ENCODE measurements around the gene GPR89A. TPM values are rescaled to one million over a fixed set of nuclear protein-coding genes. Genes with fewer than 3 reads are reported as not detected.

Gene GPR89A
- total RNA-seq, 1 donor from 2014 or later, result 17.7 TPM

DNA sequence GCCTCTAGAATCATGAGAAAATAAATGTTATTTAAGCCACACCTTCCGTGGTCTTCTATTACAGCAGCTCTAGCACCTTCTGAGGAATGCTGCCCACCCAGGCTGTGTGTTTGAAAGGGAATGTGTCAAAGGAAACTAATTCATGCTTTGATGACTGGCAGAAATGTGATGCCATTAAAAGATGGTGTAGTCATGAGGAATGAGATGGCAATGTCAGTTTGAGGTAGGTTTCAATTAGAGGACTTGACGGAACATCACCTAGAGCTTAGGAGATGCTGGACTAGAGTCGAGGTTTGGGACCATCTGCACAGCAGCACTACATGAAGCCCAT, 88.8 kb downstream of the GPR89A start:
- Histone ChIP-seq H3K36me3 (no peaks in the 10 kb centered on the region), H3K27ac (no peak overlapping the region), H3K4me3 (no peak overlapping the region), H3K9me3 (no peaks in the 10 kb centered on the region), H3K27me3 (no peaks in the 10 kb centered on the region), H3K4me1 (no peaks in the 10 kb centered on the region)
- ATAC-seq (no peak), DNase-seq (no peak)
- TF ChIP-seq, protein P1, sequence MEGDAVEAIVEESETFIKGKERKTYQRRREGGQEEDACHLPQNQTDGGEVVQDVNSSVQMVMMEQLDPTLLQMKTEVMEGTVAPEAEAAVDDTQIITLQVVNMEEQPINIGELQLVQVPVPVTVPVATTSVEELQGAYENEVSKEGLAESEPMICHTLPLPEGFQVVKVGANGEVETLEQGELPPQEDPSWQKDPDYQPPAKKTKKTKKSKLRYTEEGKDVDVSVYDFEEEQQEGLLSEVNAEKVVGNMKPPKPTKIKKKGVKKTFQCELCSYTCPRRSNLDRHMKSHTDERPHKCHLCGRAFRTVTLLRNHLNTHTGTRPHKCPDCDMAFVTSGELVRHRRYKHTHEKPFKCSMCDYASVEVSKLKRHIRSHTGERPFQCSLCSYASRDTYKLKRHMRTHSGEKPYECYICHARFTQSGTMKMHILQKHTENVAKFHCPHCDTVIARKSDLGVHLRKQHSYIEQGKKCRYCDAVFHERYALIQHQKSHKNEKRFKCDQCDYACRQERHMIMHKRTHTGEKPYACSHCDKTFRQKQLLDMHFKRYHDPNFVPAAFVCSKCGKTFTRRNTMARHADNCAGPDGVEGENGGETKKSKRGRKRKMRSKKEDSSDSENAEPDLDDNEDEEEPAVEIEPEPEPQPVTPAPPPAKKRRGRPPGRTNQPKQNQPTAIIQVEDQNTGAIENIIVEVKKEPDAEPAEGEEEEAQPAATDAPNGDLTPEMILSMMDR (IDR thresholded peaks at IDR 0.05), result no peak
- intact Hi-C loops (cut with DNase I), result no loop called here

DNA sequence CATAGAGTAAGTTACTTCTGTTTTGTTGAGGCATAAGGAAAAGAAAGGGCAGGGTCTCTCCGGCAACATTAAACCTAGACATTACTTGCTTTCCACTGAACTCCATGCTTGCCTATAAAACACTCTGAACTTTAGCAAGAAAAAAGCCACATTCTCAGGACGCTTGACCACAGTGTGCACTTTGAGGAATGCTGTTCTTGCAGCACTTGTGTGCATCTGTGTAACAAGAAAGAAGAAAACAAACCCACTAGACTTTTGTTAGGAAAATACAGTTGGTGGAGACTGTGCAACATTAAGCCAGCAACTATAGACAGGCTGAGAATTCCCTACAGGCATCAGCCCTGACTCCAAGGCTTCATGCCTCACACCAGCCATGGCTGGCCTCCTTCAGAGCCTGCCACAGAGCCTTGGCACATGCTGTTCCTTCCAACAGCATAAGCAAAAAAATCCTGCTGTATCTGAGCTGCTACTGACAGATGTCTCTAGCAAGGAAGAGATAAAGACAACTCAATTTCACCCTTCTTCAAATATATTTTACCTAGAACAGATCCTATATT, 93.6 kb downstream of the GPR89A start:
- Histone ChIP-seq H3K4me3 (no peak overlapping the region), H3K27ac (no peak overlapping the region), H3K36me3 (no peaks in the 10 kb centered on the region), H3K4me1 (no peaks in the 10 kb centered on the region), H3K27me3 (no peaks in the 10 kb centered on the region), H3K9me3 (no peaks in the 10 kb centered on the region)
- TF ChIP-seq, protein P1 (IDR thresholded peaks at IDR 0.05), result no peak
- ATAC-seq (no peak), DNase-seq (no peak)
- intact Hi-C loops (cut with DNase I), result no loop called here

DNA sequence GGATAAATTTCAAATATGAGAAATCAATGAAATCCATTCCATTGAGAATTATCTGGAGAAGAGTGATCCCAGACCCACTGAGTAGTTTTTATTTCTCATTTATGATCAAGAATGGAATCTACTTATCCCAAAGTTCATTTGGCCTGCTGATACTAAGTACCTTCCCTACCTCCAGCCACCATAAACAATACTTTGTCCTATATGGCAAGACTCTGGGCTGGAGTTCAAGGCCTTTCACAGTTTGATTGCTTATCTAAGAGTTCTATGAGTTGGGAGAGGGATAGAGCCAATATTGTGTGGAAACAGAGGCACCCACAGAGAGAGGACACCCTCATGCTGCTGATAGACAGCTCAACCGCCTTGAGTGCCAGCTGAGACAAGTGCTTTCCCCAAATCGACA, 94.3 kb downstream of the GPR89A start:
- no peaks in the 10 kb centered on the region for H3K9me3 ChIP-seq
- ATAC-seq, result no peak
- H3K4me3 ChIP-seq, result no peak overlapping the region
- DNase-seq, result no peak
- intact Hi-C loops (cut with DNase I), result no loop called here
- H3K4me1 ChIP-seq, result no peaks in the 10 kb centered on the region
- no peaks in the 10 kb centered on the region for H3K27me3 ChIP-seq
- TF ChIP-seq, protein P1 (IDR thresholded peaks at IDR 0.05), result no peak
- no peaks in the 10 kb centered on the region for H3K36me3 ChIP-seq
- H3K27ac ChIP-seq, result no peak overlapping the region

DNA sequence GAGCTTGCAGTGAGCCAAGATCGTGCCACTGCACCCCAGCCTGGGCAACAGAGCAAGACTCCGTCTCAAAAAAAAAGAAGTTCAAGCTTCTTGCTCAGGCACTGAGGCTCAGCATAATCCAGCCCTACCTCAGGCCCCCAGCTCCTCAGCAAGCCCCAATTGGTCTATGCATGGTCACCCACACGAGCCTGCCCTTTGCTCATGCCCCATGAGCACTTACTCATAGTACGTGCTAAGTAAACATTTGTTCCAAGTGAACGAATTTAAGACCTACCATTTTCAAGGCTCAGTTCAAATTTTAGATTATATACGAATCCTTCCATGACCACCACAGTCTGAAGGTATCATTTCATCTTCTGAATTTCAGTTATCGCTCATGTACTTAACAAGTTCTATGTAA, 95.0 kb downstream of the GPR89A start:
- no peak overlapping the region for H3K27ac ChIP-seq
- H3K4me3 ChIP-seq, result no peak overlapping the region
- no peaks in the 10 kb centered on the region for H3K27me3 ChIP-seq
- intact Hi-C loops (cut with DNase I), result no loop called here
- no peaks in the 10 kb centered on the region for H3K36me3 ChIP-seq
- no peaks in the 10 kb centered on the region for H3K9me3 ChIP-seq
- DNase-seq (no peak), ATAC-seq (no peak)
- H3K4me1 ChIP-seq, result no peaks in the 10 kb centered on the region
- TF ChIP-seq, protein P1 (IDR thresholded peaks at IDR 0.05), result no peak

- H3K4me1 ChIP-seq, result no peaks in the 10 kb centered on the region
- H3K4me3 ChIP-seq, result no peak overlapping the region
- DNase-seq, result no peak
- TF ChIP-seq, protein P1 (IDR thresholded peaks at IDR 0.05), result no peak
- ATAC-seq, result no peak
- H3K27ac ChIP-seq, result no peak overlapping the region
- no peaks in the 10 kb centered on the region for H3K9me3 ChIP-seq
- no peaks in the 10 kb centered on the region for H3K36me3 ChIP-seq
- H3K27me3 ChIP-seq, result no peaks in the 10 kb centered on the region
- intact Hi-C loops (cut with DNase I), result no loop called here
These were observed 97.8 kb downstream of the GPR89A start for GRCh38 chr1:145705622-145706021.

DNA sequence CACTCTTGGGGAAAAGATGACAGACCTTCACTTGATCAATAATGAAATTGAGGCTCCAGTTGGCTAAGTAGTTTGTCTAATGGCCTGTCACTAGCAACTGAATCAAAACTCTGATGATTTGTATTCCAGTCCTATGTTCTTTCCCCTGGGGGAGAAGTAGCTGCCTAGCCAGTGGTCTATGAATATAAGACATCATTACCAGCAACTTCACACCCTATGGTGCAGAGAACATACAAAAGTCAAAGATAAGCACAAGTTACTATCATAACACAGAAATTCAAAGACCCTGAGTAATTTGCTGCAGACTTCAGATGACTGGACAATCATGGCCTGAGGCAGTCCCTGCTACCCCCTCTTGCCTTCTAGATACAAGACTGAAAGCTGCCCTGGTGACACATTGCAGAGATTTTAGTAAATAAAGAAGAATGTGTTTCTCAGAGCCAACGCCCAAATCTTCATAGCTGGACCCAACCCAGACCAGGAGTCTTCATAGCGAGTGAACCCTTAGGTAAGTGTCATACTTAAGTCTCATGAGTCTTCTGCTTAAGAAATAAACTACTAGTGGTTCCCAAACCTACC, 98.4 kb downstream of the GPR89A start:
- Histone ChIP-seq H3K4me1 (no peaks in the 10 kb centered on the region), H3K27me3 (no peaks in the 10 kb centered on the region), H3K4me3 (no peak overlapping the region), H3K36me3 (no peaks in the 10 kb centered on the region), H3K27ac (no peak overlapping the region), H3K9me3 (no peaks in the 10 kb centered on the region)
- DNase-seq (no peak), ATAC-seq (no peak)
- TF ChIP-seq, protein P1 (IDR thresholded peaks at IDR 0.05), result no peak
- intact Hi-C loops (cut with DNase I), result no loop called here
